Astrocyte (in vitro differentiated cells and primary cell): ENCODE results near the gene FAM3A. TPM values are rescaled to one million over a fixed set of nuclear protein-coding genes. Genes with fewer than 3 reads are reported as not detected.

Experiments used
- DNase-seq: peaks from one replicate; pipeline ENCODE4 v3.0.0-alpha.2; 2010; ENCODE audit warnings: low read depth
- FAIRE-seq: peaks from 2 replicates; lab custom pipeline; 2011; peaks lifted over from hg19 to GRCh38; lab: Jason Lieb, UNC
- H2AFZ ChIP-seq: 2 replicates; pipeline ENCODE4 v1.6.0; 2012; ENCODE audit warnings: low read depth, low read length, inconsistent platforms
- H3K27ac ChIP-seq: 2 replicates; pipeline ENCODE4 v1.5.1; 2011; ENCODE audit warnings: low read depth, low read length, inconsistent platforms
- H3K27me3 ChIP-seq: 2 replicates; pipeline ENCODE4 v1.6.0; 2011; ENCODE audit warnings: low read length, inconsistent platforms; ENCODE audit not compliant: insufficient read depth
- H3K36me3 ChIP-seq: 2 replicates; pipeline ENCODE4 v1.5.1; 2011; ENCODE audit warnings: low read length, inconsistent platforms; ENCODE audit not compliant: insufficient read depth
- H3K4me1 ChIP-seq: 2 replicates; pipeline ENCODE4 v1.5.1; 2011; ENCODE audit warnings: low read length, inconsistent platforms; ENCODE audit not compliant: insufficient read depth
- H3K4me2 ChIP-seq: 2 replicates; pipeline ENCODE4 v1.6.0; 2012; ENCODE audit warnings: low read length, inconsistent platforms
- H3K4me3 ChIP-seq: 2 replicates; pipeline ENCODE4 v1.5.1; 2011; ENCODE audit warnings: low read depth, mild to moderate bottlenecking, low read length, inconsistent platforms; ENCODE audit not compliant: insufficient read depth
- H3K79me2 ChIP-seq: 2 replicates; pipeline ENCODE4 v1.6.0; 2012; ENCODE audit warnings: mild to moderate bottlenecking, low read length, inconsistent platforms; ENCODE audit not compliant: insufficient read depth
- H3K9ac ChIP-seq: 2 replicates; pipeline ENCODE4 v1.6.0; 2012; ENCODE audit warnings: mild to moderate bottlenecking, low read length, inconsistent platforms
- H3K9me3 ChIP-seq: 2 replicates; pipeline ENCODE4 v1.5.1; 2012; ENCODE audit warnings: low read depth, mild to moderate bottlenecking, low read length, inconsistent platforms; ENCODE audit not compliant: insufficient read depth
- H4K20me1 ChIP-seq: 2 replicates; pipeline ENCODE4 v1.6.0; 2012; ENCODE audit warnings: low read length, inconsistent platforms; ENCODE audit not compliant: insufficient read depth
- H3K27ac Mint-ChIP-seq: one replicate; pipeline ENCODE4 v1.8.0; 2021; ENCODE audit warnings: mild to moderate bottlenecking, mixed read lengths; ENCODE audit not compliant: unreplicated experiment
- H3K27me3 Mint-ChIP-seq: one replicate; pipeline ENCODE4 v1.8.0; 2021; ENCODE audit warnings: low read depth, mixed read lengths; ENCODE audit not compliant: unreplicated experiment
- H3K36me3 Mint-ChIP-seq: one replicate; pipeline ENCODE4 v1.8.0; 2021; ENCODE audit warnings: low read depth, mixed read lengths; ENCODE audit not compliant: unreplicated experiment
- H3K4me1 Mint-ChIP-seq: one replicate; pipeline ENCODE4 v1.8.0; 2021; ENCODE audit warnings: low read depth, mixed read lengths; ENCODE audit not compliant: unreplicated experiment
- H3K4me3 Mint-ChIP-seq: one replicate; pipeline ENCODE4 v1.8.0; 2021; ENCODE audit warnings: mild to moderate bottlenecking, moderate library complexity, mixed read lengths; ENCODE audit not compliant: unreplicated experiment
- H3K9me3 Mint-ChIP-seq: one replicate; pipeline ENCODE4 v1.8.0; 2021; ENCODE audit warnings: mild to moderate bottlenecking, mixed read lengths; ENCODE audit not compliant: unreplicated experiment
- CTCF ChIP-seq: IDR thresholded peaks from 2 replicates; pipeline ENCODE4 v1.5.1; 2011; ENCODE audit warnings: low read depth, mild to moderate bottlenecking, inconsistent platforms, low read length, moderate library complexity; ENCODE audit not compliant: insufficient read depth
- EZH2 ChIP-seq: IDR thresholded peaks from 2 replicates; pipeline ENCODE4 v1.6.1; 2012; ENCODE audit warnings: mild to moderate bottlenecking, low read length, inconsistent platforms; ENCODE audit not compliant: insufficient read depth
- total RNA-seq: library from RNA; stranded (reverse); gene quantifications from 2 replicates; pipeline ENCODE4 v1.2.1, GENCODE V29; 2021

Gene FAM3A
- total RNA-seq, 1 donor from 2014 or later: 20.9 TPM

- no peaks in the 10 kb centered on the region for H3K4me1 ChIP-seq
- H3K27me3 ChIP-seq: no peaks in the 10 kb centered on the region
- H3K27ac ChIP-seq: no peak overlapping the region
- H3K79me2 ChIP-seq: no peaks in the 10 kb centered on the region
- no peaks in the 10 kb centered on the region for H3K27me3 Mint-ChIP-seq
- FAIRE-seq (no peak), DNase-seq (no peak)
- no peaks in the 10 kb centered on the region for H3K4me1 Mint-ChIP-seq
- H3K36me3 ChIP-seq: peaks cover 2% of the 10 kb centered on the region
- H3K27ac Mint-ChIP-seq: no peak overlapping the region
- no peaks in the 10 kb centered on the region for H3K36me3 Mint-ChIP-seq
- H4K20me1 ChIP-seq: peaks cover 7% of the 10 kb centered on the region
- no peak overlapping the region for H3K4me2 ChIP-seq
- no peaks in the 10 kb centered on the region for H3K9me3 Mint-ChIP-seq
- TF ChIP-seq CTCF (no peak), EZH2 (no peak)
- H3K4me3 ChIP-seq: no peak overlapping the region
- no peak overlapping the region for H3K9ac ChIP-seq
- H3K4me3 Mint-ChIP-seq: no peak overlapping the region
- no peaks in the 10 kb centered on the region for H3K9me3 ChIP-seq
- no peak overlapping the region for H2AFZ ChIP-seq
Measured at GRCh38 chrX:154470434-154470833, 45.6 kb downstream of the FAM3A start.

- no peak overlapping the region for H3K27ac Mint-ChIP-seq
- Histone ChIP-seq H3K4me2 (no peak overlapping the region), H3K27ac (no peak overlapping the region), H3K9me3 (no peaks in the 10 kb centered on the region), H3K9ac (no peak overlapping the region), H3K36me3 (peaks cover 2% of the 10 kb centered on the region), H2AFZ (no peak overlapping the region), H3K27me3 (no peaks in the 10 kb centered on the region), H3K79me2 (no peaks in the 10 kb centered on the region), H3K4me3 (no peak overlapping the region), H3K4me1 (no peaks in the 10 kb centered on the region), H4K20me1 (peaks cover 7% of the 10 kb centered on the region)
- DNase-seq (no peak), FAIRE-seq (no peak)
- H3K4me3 Mint-ChIP-seq: no peak overlapping the region
- no peaks in the 10 kb centered on the region for H3K4me1 Mint-ChIP-seq
- no peaks in the 10 kb centered on the region for H3K27me3 Mint-ChIP-seq
- no peaks in the 10 kb centered on the region for H3K36me3 Mint-ChIP-seq
- TF ChIP-seq EZH2 (no peak), CTCF (no peak)
- H3K9me3 Mint-ChIP-seq: no peaks in the 10 kb centered on the region
Measured at GRCh38 chrX:154469880-154470279, 46.2 kb downstream of the FAM3A start.

GRCh38 chrX:154469114-154469513, 46.9 kb downstream of the FAM3A start:
- no peaks in the 10 kb centered on the region for H3K4me1 Mint-ChIP-seq
- H3K36me3 Mint-ChIP-seq: no peaks in the 10 kb centered on the region
- no peaks in the 10 kb centered on the region for H3K4me1 ChIP-seq
- no peaks in the 10 kb centered on the region for H3K9me3 Mint-ChIP-seq
- no peak for DNase-seq
- no peak for FAIRE-seq
- peaks cover 7% of the 10 kb centered on the region for H4K20me1 ChIP-seq
- no peaks in the 10 kb centered on the region for H3K27me3 Mint-ChIP-seq
- H3K4me3 Mint-ChIP-seq: no peak overlapping the region
- H3K27ac ChIP-seq: no peak overlapping the region
- H3K9me3 ChIP-seq: no peaks in the 10 kb centered on the region
- H2AFZ ChIP-seq: no peak overlapping the region
- H3K27ac Mint-ChIP-seq: no peak overlapping the region
- H3K4me3 ChIP-seq: no peak overlapping the region
- TF ChIP-seq CTCF (no peak), EZH2 (no peak)
- H3K27me3 ChIP-seq: no peaks in the 10 kb centered on the region
- no peak overlapping the region for H3K9ac ChIP-seq
- H3K36me3 ChIP-seq: peaks cover 2% of the 10 kb centered on the region
- H3K4me2 ChIP-seq: no peak overlapping the region
- H3K79me2 ChIP-seq: no peaks in the 10 kb centered on the region
